Measurements from ENCODE around the gene NOC2L. TPM values are rescaled to one million over a fixed set of nuclear protein-coding genes. Genes with fewer than 3 reads are reported as not detected.

The NOC2L gene
- total RNA-seq, 2 donors from 2014 or later: 45.2 to 51.7 TPM

DNA sequence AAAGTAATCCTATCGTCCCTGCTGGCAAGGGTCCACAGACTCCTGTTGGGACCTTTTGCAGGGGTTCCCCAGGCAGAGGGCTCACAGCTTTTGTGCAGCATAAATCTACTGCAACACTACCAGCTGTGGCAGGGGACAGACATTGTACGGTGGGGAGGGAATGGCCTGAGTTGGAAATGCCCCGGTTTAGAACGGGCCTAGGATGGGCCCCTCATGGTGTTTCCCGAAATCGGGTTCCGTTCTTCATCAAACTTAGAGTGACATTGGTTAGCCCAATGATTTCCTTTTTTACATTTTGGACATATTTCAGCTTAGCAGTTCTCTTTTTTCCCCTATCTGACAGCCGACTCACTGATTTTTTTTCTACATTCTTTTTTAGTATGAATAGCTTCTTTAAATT lies 61.8 kb downstream of the NOC2L start:
- DNase-seq (no peak), ATAC-seq (no peak)
- H3K4me1 Mint-ChIP-seq: peaks cover 3% of the 10 kb centered on the region
- no peak overlapping the region for H3K4me3 Mint-ChIP-seq
- H3K27ac Mint-ChIP-seq: no peak overlapping the region
- peaks cover 4% of the 10 kb centered on the region for H3K9me3 ChIP-seq (ENCODE audit: control insufficient read depth, low read length, poor library complexity, severe bottlenecking)
- no peaks in the 10 kb centered on the region for H3K36me3 Mint-ChIP-seq (ENCODE audit: low read depth)
- H3K27me3 Mint-ChIP-seq: peaks cover 25% of the 10 kb centered on the region

Other genes starting within 250 kb of the NOC2L start
- not detected for gene SAMD11, start 35.3 kb downstream of the NOC2L start, total RNA-seq
- gene KLHL17, start 1.3 kb upstream of the NOC2L start, total RNA-seq: 10 to 100 TPM; 16.1 to 16.6 TPM
- 1 to 10 TPM; 3.4 to 4.3 TPM for gene PLEKHN1, start 7.2 kb upstream of the NOC2L start, total RNA-seq
- not detected for gene PERM1, start 22.8 kb upstream of the NOC2L start, total RNA-seq
- 10 to 100 TPM in 1 of 2 donors, 1 to 10 TPM in 1; 9.6 to 10.5 TPM for gene HES4, start 40.8 kb upstream of the NOC2L start, total RNA-seq
- gene ISG15, start 54.2 kb upstream of the NOC2L start, total RNA-seq: 10 to 100 TPM; 19.5 to 52.1 TPM
- gene AGRN, start 60.9 kb upstream of the NOC2L start, total RNA-seq: 1 to 10 TPM; 1.2 to 1.4 TPM
- gene RNF223, start 115.0 kb upstream of the NOC2L start, total RNA-seq: not detected
- gene C1orf159, start 156.8 kb upstream of the NOC2L start, total RNA-seq: 10 to 100 TPM; 13.4 to 17.1 TPM
- 1 to 10 TPM in 1 of 2 donors, under 1 TPM in 1; 0.86 to 2.5 TPM for gene TTLL10, start 214.6 kb upstream of the NOC2L start, total RNA-seq
- gene TNFRSF18, start 247.3 kb upstream of the NOC2L start, total RNA-seq: 10 to 100 TPM; 47.9 to 80.4 TPM

All from T-helper 17 cell (primary cell).